Sigmoid colon (tissue), 7 donors: ENCODE measurements around the gene FHIP1B. TPM values are rescaled to one million over a fixed set of nuclear protein-coding genes. Genes with fewer than 3 reads are reported as not detected.

ENCODE experiments used
- DNase-seq: peaks from one replicate; pipeline ENCODE4 v3.0.0-alpha.2; 2019
- H3K27ac ChIP-seq, 4 donors: fragments of 200-600 bp; sonication (generic); one replicate each; pipeline ENCODE4 v1.5.1; 2016 to 2019; ENCODE audit warnings: mild to moderate bottlenecking in 1 of 4
- H3K27me3 ChIP-seq, 3 donors: fragments of 200-600 bp; sonication (generic); one replicate each; pipeline ENCODE4 v1.5.1; 2019; ENCODE audit warnings: mild to moderate bottlenecking in 1 of 3
- H3K36me3 ChIP-seq, 4 donors: fragments of 200-600 bp; sonication (generic); one replicate each; pipeline ENCODE4 v1.5.1; 2016 to 2019
- H3K4me1 ChIP-seq, 4 donors: fragments of 200-600 bp; sonication (generic); one replicate each; pipeline ENCODE4 v1.5.1; 2017 to 2019
- H3K4me3 ChIP-seq, 4 donors: fragments of 200-600 bp; sonication (generic); one replicate each; pipeline ENCODE4 v1.5.1; 2017 to 2019; ENCODE audit warnings: mild to moderate bottlenecking in 2 of 4, moderate library complexity in 1 of 4
- H3K9me3 ChIP-seq, 4 donors: fragments of 200-600 bp in 3 of 4; sonication (generic) in 3 of 4; one replicate each; pipeline versions ENCODE4 v1.5.1 to v1.6.1; 2013 to 2019
- CTCF ChIP-seq, 4 experiments: fragments of 450-650 bp in 3 of 4; fragments of 200-600 bp in 1 of 4; IDR thresholded peaks; one replicate each; pipeline ENCODE4 v1.5.1; 2016 to 2019; ENCODE audit warnings: antibody characterized with exemption in 4 of 4, mild to moderate bottlenecking in 3 of 4, moderate library complexity in 2 of 4
- EP300 ChIP-seq, 4 donors: sonication (generic); formaldehyde crosslinking; IDR thresholded peaks; one replicate each; pipeline ENCODE4 v1.6.1; 2017; ENCODE audit warnings: antibody characterized with exemption in 4 of 4
- POLR2A ChIP-seq, 2 donors: fragments of 450-650 bp; IDR thresholded peaks; one replicate each; pipeline ENCODE4 v1.6.1; 2016; ENCODE audit warnings: antibody characterized with exemption in 2 of 2, mild to moderate bottlenecking in 2 of 2, moderate library complexity in 2 of 2
- POLR2AphosphoS5 ChIP-seq, 4 donors: sonication (generic); formaldehyde crosslinking; IDR thresholded peaks; one replicate each; pipeline ENCODE4 v1.6.1; 2017; ENCODE audit warnings: antibody characterized with exemption in 4 of 4
- WGBS, 2 donors: extraction: QIAGEN DNeasy Blood & Tissue Kit; methylation state at CpG; one replicate each; pipeline ENCODE4 v1.1.7; 2013; 5-methylcytosine and 5-hydroxymethylcytosine counted together
- intact Hi-C: fragments of 100-400 bp; cut with DNase I; formaldehyde crosslinking; loops from one replicate; pipeline ENCODE4 v1.15.1; 2023
- polyA plus RNA-seq, 3 donors: library from polyadenylated mRNA; stranded (reverse); fragments of 200-250 nt; gene quantifications; one replicate each; pipeline ENCODE4 v1.2.3, GENCODE V29; 2013
- total RNA-seq, 4 donors: library from RNA; depleted of rRNA; stranded (reverse); fragments of >200 nt; gene quantifications; one replicate each; pipeline ENCODE4 v1.1.0, GENCODE V29; 2016
- donor health status: healthy with polysubstance abuse.
- donor health status: Bipolar disorder and iron deficiency.
- donor health status: healthy.

FHIP1B gene
- total and polyA plus RNA-seq, 7 donors: 21.6 to 89.0 (median 49.2) TPM

GRCh38 chr11:6191742-6192141 is 42.7 kb downstream of the FHIP1B start:
- no peaks in the 10 kb centered on the region for H3K27me3 ChIP-seq
- no peak for TF ChIP-seq EP300 (IDR thresholded peaks at IDR 0.05)
- TF ChIP-seq POLR2A (IDR thresholded peaks at IDR 0.05): no peak
- TF ChIP-seq CTCF (IDR thresholded peaks at IDR 0.05): no peak
- TF ChIP-seq POLR2AphosphoS5 (IDR thresholded peaks at IDR 0.05): no peak
- intact Hi-C loops: no loop called here
- no peaks in the 10 kb centered on the region for H3K9me3 ChIP-seq
- no peaks in the 10 kb centered on the region for H3K36me3 ChIP-seq
- H3K4me1 ChIP-seq: no peaks in the 10 kb centered on the region
- DNase-seq: no peak
- no peak overlapping the region for H3K4me3 ChIP-seq
- H3K27ac ChIP-seq: no peak overlapping the region

GRCh38 chr11:6175440-6175839 is 59.0 kb downstream of the FHIP1B start:
- Histone ChIP-seq H3K4me3 (no peak overlapping the region), H3K27ac (no peak overlapping the region), H3K36me3 (no peaks in the 10 kb centered on the region), H3K27me3 (no peaks in the 10 kb centered on the region), H3K9me3 (no peaks in the 10 kb centered on the region), H3K4me1 (no peaks in the 10 kb centered on the region)
- TF ChIP-seq CTCF (IDR thresholded peaks at IDR 0.05) (no peak), POLR2A (IDR thresholded peaks at IDR 0.05) (no peak), EP300 (IDR thresholded peaks at IDR 0.05) (no peak), POLR2AphosphoS5 (IDR thresholded peaks at IDR 0.05) (no peak)
- 70 to 83% methylated on average over 2 of the region's 2 CpGs for WGBS, 2 donors
- intact Hi-C loops: no loop called here
- DNase-seq: no peak

GRCh38 chr11:6170226-6170625 is 64.2 kb downstream of the FHIP1B start, which contains the start of gene OR52B2:
OR52B2 (minus strand) TSS chr11:6170326; CDS start chr11:6170326, 0 bp downstream.
- no peaks in the 10 kb centered on the region for H3K36me3 ChIP-seq
- no peak within 1 kb of the TSS for H3K4me3 ChIP-seq
- WGBS, 2 donors: 25 to 68% methylated on average over 1 of the region's 1 CpG
- intact Hi-C loops: no loop called here
- TF ChIP-seq POLR2A (IDR thresholded peaks at IDR 0.05) (no peak), EP300 (IDR thresholded peaks at IDR 0.05) (no peak), POLR2AphosphoS5 (IDR thresholded peaks at IDR 0.05) (no peak), CTCF (IDR thresholded peaks at IDR 0.05) (no peak)
- DNase-seq: no peak
- H3K9me3 ChIP-seq: peaks cover 0 to 5% (median 0%) of the 10 kb centered on the region in 4 donors
- no peak within 1 kb of the TSS for H3K27ac ChIP-seq
- no peaks in the 10 kb centered on the region for H3K4me1 ChIP-seq
- no peaks in the 10 kb centered on the region for H3K27me3 ChIP-seq

Other genes starting within 250 kb of the FHIP1B start
- gene OR52L1, start 247.7 kb downstream of the FHIP1B start, total RNA-seq: not detected
- not detected for gene OR52L1, start 247.7 kb downstream of the FHIP1B start, polyA plus RNA-seq
- gene OR56A4, start 227.7 kb downstream of the FHIP1B start, total RNA-seq: not detected
- gene OR56A4, start 227.7 kb downstream of the FHIP1B start, polyA plus RNA-seq: not detected
- under 1 TPM in 1 of 4 donors, not detected in 3; under 0.01 TPM for gene OR56A1, start 203.9 kb downstream of the FHIP1B start, total RNA-seq
- gene OR56A1, start 203.9 kb downstream of the FHIP1B start, polyA plus RNA-seq: not detected
- not detected for gene OR56B4, start 127.0 kb downstream of the FHIP1B start, total RNA-seq
- gene OR56B4, start 127.0 kb downstream of the FHIP1B start, polyA plus RNA-seq: not detected
- not detected for gene OR52B2, start 64.3 kb downstream of the FHIP1B start, total RNA-seq
- gene OR52B2, start 64.3 kb downstream of the FHIP1B start, polyA plus RNA-seq: not detected
- not detected for gene OR52W1, start 35.4 kb downstream of the FHIP1B start, total RNA-seq
- gene OR52W1, start 35.4 kb downstream of the FHIP1B start, polyA plus RNA-seq: not detected
- not detected for gene C11orf42, start 29.1 kb downstream of the FHIP1B start, total RNA-seq
- gene C11orf42, start 29.1 kb downstream of the FHIP1B start, polyA plus RNA-seq: not detected
- gene CNGA4, start 4.5 kb upstream of the FHIP1B start, total RNA-seq: under 1 TPM in 1 of 4 donors, not detected in 3; 0.55 TPM
- gene CNGA4, start 4.5 kb upstream of the FHIP1B start, polyA plus RNA-seq: under 1 TPM in 1 of 3 donors, not detected in 2; 0.16 TPM
- under 1 TPM in 2 of 4 donors, not detected in 2; 0.41 to 0.99 TPM for gene CCKBR, start 25.2 kb upstream of the FHIP1B start, total RNA-seq
- gene CCKBR, start 25.2 kb upstream of the FHIP1B start, polyA plus RNA-seq: not detected
- 100 to 1,000 TPM; 113 to 294 (median 188) TPM for gene CAVIN3, start 85.9 kb upstream of the FHIP1B start, total RNA-seq
- 10 to 100 TPM in 2 of 3 donors, 1 to 10 TPM in 1; 6.9 to 25.6 (median 24.0) TPM for gene CAVIN3, start 85.9 kb upstream of the FHIP1B start, polyA plus RNA-seq
- gene SMPD1, start 155.8 kb upstream of the FHIP1B start, total RNA-seq: 10 to 100 TPM; 17.1 to 36.8 (median 18.5) TPM
- gene SMPD1, start 155.8 kb upstream of the FHIP1B start, polyA plus RNA-seq: 10 to 100 TPM in 2 of 3 donors, 1 to 10 TPM in 1; 9.6 to 46.4 (median 22.2) TPM
- 10 to 100 TPM; 51.0 to 85.0 (median 61.7) TPM for gene APBB1, start 184.5 kb upstream of the FHIP1B start, total RNA-seq
- gene APBB1, start 184.5 kb upstream of the FHIP1B start, polyA plus RNA-seq: 10 to 100 TPM in 1 of 3 donors, 1 to 10 TPM in 2; 5.5 to 19.7 (median 9.6) TPM
- 1 to 10 TPM in 1 of 4 donors, under 1 TPM in 1, not detected in 2; 0.54 to 3.0 TPM for gene HPX, start 206.4 kb upstream of the FHIP1B start, total RNA-seq
- 1 to 10 TPM in 1 of 3 donors, under 1 TPM in 1, not detected in 1; 0.69 to 1.8 TPM for gene HPX, start 206.4 kb upstream of the FHIP1B start, polyA plus RNA-seq
- 10 to 100 TPM; 19.8 to 27.1 (median 24.4) TPM for gene TRIM3, start 239.3 kb upstream of the FHIP1B start, total RNA-seq
- 10 to 100 TPM; 14.6 to 19.8 (median 17.1) TPM for gene TRIM3, start 239.3 kb upstream of the FHIP1B start, polyA plus RNA-seq
- 10 to 100 TPM; 33.9 to 37.2 (median 35.3) TPM for gene ARFIP2, start 246.7 kb upstream of the FHIP1B start, total RNA-seq
- 10 to 100 TPM; 55.8 to 68.0 (median 60.7) TPM for gene ARFIP2, start 246.7 kb upstream of the FHIP1B start, polyA plus RNA-seq
- gene TIMM10B, start 246.9 kb upstream of the FHIP1B start, total RNA-seq: 10 to 100 TPM; 24.9 to 47.4 (median 44.2) TPM
- 10 to 100 TPM; 31.2 to 37.7 (median 36.2) TPM for gene TIMM10B, start 246.9 kb upstream of the FHIP1B start, polyA plus RNA-seq